Spinal cord (tissue), 10 donors: ENCODE results near the gene TOB2. TPM values are rescaled to one million over a fixed set of nuclear protein-coding genes. Genes with fewer than 3 reads are reported as not detected.
"Not testable (repeated sequence)": the region's sequence is repeated elsewhere in the genome, so short reads cannot be mapped to it uniquely, and the experiment has no call there.

Source experiments
- DNase-seq, 6 donors: peaks; one replicate each; pipeline versions ENCODE4 v3.0.0 to v3.0.0-alpha.2; 2013 to 2015; ENCODE audit warnings: low spot score in 6 of 6, low read depth in 4 of 6
- H3K27ac ChIP-seq: one replicate; pipeline ENCODE4 v1.5.1; 2013; ENCODE audit warnings: low read depth, low read length, control low read depth
- H3K27me3 ChIP-seq: one replicate; pipeline ENCODE4 v1.6.1; 2013; ENCODE audit warnings: low read length; ENCODE audit not compliant: control insufficient read depth, insufficient read depth
- H3K36me3 ChIP-seq: one replicate; pipeline ENCODE4 v1.6.1; 2013; ENCODE audit warnings: low read length; ENCODE audit not compliant: control insufficient read depth, insufficient read depth
- H3K4me1 ChIP-seq: one replicate; pipeline ENCODE4 v1.6.1; 2013; ENCODE audit warnings: low read length; ENCODE audit not compliant: control insufficient read depth, insufficient read depth
- H3K4me3 ChIP-seq: one replicate; pipeline ENCODE4 v1.5.1; 2013; ENCODE audit warnings: low read depth, low read length, control low read depth
- H3K9me3 ChIP-seq: one replicate; pipeline ENCODE4 v1.6.1; 2013; ENCODE audit warnings: low read length; ENCODE audit not compliant: control insufficient read depth, insufficient read depth
- WGBS: methylation state at CpG from one replicate; pipeline ENCODE4 v1.1.5; 2013; ENCODE audit warnings: missing lambda C conversion rate; ENCODE audit not compliant: insufficient coverage; 5-methylcytosine and 5-hydroxymethylcytosine counted together
- polyA plus RNA-seq, 2 donors: library from polyadenylated mRNA; unstranded; fragments of 120-200 nt; gene quantifications; one replicate each; pipeline ENCODE4 v1.2.1, GENCODE V29; 2013; ENCODE audit not compliant: insufficient read length in 2 of 2
- total RNA-seq, 2 donors: library from RNA; depleted of rRNA in 1 of 2; stranded (reverse); fragments of 120-200 nt in 1 of 2; fragments of >200 nt in 1 of 2; gene quantifications; one replicate each; pipeline versions ENCODE4 v1.2.3 to v1.2.4, GENCODE V29; 2013 to 2014
- donor health status: healthy.

The TOB2 gene
- total and polyA plus RNA-seq, 4 donors, result 17.1 to 45.5 (median 38.9) TPM

DNA sequence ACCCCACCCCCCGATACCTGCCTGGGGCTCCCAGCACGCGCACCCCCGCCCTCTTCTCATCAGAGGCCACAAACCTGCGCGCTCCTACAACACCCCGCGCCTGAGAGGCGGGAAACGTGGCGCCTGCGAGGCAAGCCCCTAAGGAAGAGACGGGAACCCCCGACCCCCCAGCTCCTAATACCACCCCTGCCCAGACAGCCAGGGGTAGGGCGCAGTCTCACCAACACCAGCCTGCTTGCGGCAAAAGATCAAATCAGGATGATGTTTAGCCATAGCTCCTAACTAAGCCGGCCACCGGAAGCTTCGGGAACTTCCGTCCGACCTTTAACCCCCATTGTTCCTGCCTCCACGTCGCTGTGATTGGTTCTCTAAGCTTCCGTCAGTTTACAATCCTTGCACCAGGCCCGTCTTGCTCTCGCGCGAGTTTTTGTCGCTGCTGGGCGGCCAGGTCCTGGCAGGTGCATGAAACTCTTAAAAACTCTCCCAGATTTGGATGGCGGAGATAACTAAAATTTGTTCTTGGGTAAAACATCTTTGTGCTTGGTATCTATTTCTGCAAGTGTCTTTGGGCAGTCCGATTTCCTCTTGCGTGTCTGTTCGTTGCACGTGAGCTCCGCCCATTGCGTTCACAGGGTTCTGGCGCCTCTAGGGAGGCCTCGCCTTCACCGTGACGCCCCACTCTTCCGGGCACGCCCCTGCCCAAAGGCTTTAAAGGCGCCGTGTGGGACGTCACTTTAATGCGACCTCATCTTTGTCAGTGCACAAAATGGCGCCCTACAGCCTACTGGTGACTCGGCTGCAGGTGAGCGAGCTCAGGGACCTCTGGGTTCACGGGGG lies 22.0 kb upstream of the TOB2 start, which contains the start of the genes ACO2 and PHF5A:
Gene ACO2 (plus strand): TSS at position 737 of the 837 bp plus-strand sequence. CDS start 30 bp downstream, at position 767.
Gene PHF5A (minus strand): TSS at position 312 of the 837 bp plus-strand sequence. CDS start 39 bp downstream, at position 273.
- no peaks in the 10 kb centered on the region for H3K9me3 ChIP-seq
- peak within 1 kb of the TSS; percentile 98 for H3K4me3 ChIP-seq
- 0% methylated on average over 51 of the region's 51 CpGs for WGBS
- peaks cover 34% of the 10 kb centered on the region for H3K36me3 ChIP-seq
- no peaks in the 10 kb centered on the region for H3K27me3 ChIP-seq
- DNase-seq, result peak; percentile 98 to 100 (median 100)
- peak within 1 kb of the TSS; percentile 96 for H3K27ac ChIP-seq
- H3K4me1 ChIP-seq, result peaks cover 4% of the 10 kb centered on the region

DNA sequence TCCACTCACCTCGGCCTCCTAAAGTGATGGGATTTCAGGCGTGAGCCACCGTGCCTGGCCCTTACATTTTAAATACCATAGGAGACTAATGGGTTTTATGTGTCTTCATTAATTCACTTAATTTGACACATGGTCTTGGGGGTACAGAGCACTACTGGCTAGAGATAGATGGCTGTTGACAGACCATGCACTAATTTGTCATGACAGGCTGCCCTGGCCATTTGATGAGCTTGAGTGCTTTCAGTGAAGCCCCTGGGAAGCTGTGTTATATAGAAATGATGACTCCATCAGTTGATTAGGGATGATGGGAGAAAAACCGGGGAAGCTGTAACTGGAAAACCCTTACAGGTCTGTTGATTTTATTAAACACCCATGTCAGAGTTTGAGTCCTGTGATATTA lies 15.3 kb upstream of the TOB2 start:
- no peak for DNase-seq
- no CpG with 5 or more reads among the region's 4 CpGs for WGBS
- Histone ChIP-seq H3K9me3 (no peaks in the 10 kb centered on the region), H3K27ac (no peak overlapping the region), H3K27me3 (no peaks in the 10 kb centered on the region), H3K4me1 (no peaks in the 10 kb centered on the region), H3K4me3 (no peak overlapping the region), H3K36me3 (peaks cover 76% of the 10 kb centered on the region)

DNA sequence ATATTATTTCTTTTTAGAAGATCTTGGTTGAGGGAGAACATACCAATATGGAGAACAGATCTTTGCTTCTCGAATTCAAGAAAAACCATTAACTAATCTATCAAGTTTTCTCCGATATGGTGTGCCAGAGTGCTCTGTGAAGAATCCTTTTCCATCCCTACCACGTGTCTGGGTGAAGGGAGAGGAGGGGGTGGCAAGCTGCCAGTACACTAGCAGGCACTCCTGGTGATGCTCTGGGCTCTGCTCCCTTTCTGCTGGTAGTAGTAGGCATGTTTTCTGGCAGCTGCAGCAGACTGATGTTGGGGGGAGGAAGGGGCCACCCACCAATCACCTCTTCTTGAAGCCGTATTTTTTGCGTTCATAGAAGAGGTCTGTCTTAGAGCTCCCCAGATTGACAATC lies 13.5 kb upstream of the TOB2 start:
- peaks cover 69% of the 10 kb centered on the region for H3K36me3 ChIP-seq
- WGBS, result no CpG with 5 or more reads among the region's 5 CpGs
- DNase-seq, result peak in 2 of 6 donors; percentile 12 to 49
- not testable (repeated sequence) for H3K4me3 ChIP-seq, H3K27ac ChIP-seq, H3K4me1 ChIP-seq, H3K27me3 ChIP-seq, H3K9me3 ChIP-seq

DNA sequence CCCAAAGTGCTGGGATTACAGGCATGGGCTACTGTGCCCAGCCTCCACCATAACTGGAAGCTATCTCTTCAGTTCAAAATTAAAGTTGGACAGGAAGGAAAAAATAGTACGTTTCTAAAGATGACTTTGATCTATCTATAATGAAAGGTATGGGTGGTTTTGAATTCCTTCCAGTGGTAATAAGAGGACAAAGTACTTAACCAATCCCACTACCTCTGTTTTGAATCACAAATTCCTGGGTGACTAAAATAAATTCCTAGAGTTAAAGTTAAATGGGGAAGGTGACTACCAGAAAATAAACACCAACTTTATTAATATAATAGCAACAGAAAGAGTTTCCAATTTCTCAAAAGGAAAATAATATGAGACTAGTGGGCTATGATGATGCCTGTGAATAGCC lies 12.8 kb upstream of the TOB2 start:
- DNase-seq, result no peak
- H3K27ac ChIP-seq, result no peak overlapping the region
- no CpG with 5 or more reads among the region's 1 CpG for WGBS
- no peaks in the 10 kb centered on the region for H3K9me3 ChIP-seq
- H3K4me1 ChIP-seq, result no peaks in the 10 kb centered on the region
- no peaks in the 10 kb centered on the region for H3K27me3 ChIP-seq
- H3K4me3 ChIP-seq, result no peak overlapping the region
- peaks cover 67% of the 10 kb centered on the region for H3K36me3 ChIP-seq

DNA sequence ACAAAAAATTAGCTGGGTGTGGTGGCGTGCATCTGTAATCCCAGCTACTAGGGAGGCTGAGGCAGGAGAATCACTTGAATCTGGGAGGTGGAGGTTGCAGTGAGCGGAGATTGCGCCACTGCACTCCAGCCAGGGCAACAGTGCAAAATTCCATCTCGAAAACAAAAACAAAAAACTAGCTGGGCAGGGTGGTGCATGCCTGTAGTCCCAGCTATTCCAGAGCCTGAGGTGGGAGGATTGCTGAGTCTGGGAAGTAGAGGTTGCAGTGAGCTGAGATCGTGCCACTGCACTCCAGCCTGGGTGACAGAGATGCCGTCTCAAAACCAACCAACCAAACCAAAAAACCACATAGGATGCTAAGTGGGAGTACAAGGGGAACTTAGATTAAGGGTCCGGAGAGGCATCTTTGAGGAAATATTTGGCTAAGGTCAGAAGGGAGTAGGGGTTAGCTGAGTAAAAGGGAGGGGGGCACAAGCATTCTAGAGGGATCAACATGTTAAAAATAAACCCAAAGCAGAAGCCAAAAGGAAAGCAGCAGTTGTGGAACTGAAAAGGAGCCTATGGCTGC lies 11.6 kb upstream of the TOB2 start:
- no peak overlapping the region for H3K4me3 ChIP-seq
- DNase-seq, result no peak
- no peaks in the 10 kb centered on the region for H3K4me1 ChIP-seq
- H3K27me3 ChIP-seq, result no peaks in the 10 kb centered on the region
- no peaks in the 10 kb centered on the region for H3K9me3 ChIP-seq
- no peak overlapping the region for H3K27ac ChIP-seq
- H3K36me3 ChIP-seq, result peaks cover 63% of the 10 kb centered on the region
- WGBS, result 100% methylated on average over 3 of the region's 7 CpGs

DNA sequence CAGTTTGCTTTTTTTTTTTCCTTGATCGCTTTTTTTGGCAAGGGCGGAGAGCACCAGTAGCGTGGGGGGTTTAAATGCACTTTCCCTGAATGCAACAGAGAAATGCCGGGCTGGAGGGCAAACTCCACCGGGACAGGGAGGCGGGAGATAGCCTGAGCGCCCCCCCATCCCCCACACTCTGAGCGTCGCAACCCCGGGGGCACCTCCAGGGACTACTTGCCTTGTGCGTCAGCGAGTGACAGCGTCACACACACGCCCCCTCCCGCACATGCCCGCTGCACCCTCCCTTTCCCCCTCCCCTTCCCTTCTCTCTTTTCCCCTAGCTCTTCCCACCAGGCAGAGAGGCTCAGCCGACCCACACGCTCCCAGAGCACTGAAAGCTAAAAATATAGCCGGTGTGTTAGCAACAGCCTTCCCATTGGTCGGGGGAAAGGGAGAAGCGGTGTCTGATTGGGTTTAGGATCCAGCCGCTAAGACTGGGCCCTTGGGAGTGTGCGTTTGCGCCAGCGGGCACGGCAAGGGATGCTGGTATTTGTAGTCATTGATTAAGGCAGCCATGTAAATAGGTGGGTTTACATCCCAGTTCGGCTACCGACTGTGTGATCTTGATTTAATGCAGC lies 1.7 kb upstream of the TOB2 start:
- H3K27ac ChIP-seq, result peak overlapping the region; percentile 100
- H3K4me1 ChIP-seq, result peaks cover 9% of the 10 kb centered on the region
- peak; percentile 99 to 100 (median 100) for DNase-seq
- under 1% methylated on average over 24 of the region's 28 CpGs for WGBS
- no peaks in the 10 kb centered on the region for H3K27me3 ChIP-seq
- H3K9me3 ChIP-seq, result no peaks in the 10 kb centered on the region
- peaks cover 14% of the 10 kb centered on the region for H3K36me3 ChIP-seq
- peak overlapping the region; percentile 99 for H3K4me3 ChIP-seq

DNA sequence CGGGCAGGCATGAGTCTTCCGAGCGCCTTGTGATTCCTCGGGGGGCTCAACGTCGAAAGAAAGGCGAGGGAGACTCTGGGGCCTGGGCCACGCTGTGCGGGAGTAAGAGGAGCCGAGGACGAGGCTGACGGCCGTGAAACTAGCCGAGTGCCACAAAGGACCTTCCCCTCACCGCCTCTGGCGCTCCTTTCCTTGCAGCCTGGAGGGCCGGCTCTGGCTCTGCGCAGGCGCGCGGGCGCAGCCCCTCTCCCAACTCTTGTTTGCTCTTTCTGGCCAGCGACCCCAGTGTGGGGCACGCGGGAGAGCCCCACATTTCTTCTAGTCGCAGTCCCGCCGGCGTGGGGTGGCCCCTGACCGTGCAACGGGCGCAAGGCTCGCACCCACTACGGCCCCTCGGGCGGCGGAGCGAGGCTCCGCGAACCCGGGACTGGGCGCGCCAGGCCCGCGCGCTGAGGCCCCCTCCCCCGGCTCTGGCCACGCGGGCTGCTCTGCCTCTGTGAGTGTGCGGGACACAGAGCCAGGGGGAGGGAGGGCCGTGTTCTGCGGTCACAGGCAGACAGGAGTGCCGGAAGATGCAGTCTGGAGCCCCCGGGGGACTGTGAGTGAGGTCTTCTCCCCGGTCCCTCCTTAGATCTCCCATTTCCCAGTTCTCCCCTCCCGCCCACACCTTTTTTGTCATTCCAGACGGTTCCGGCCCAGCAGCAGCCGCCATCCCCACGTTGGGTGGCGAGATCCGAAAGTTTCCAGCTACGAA lies 1.0 kb upstream of the TOB2 start:
- H3K27me3 ChIP-seq, result no peaks in the 10 kb centered on the region
- peak; percentile 53 to 94 (median 68) for DNase-seq

DNA sequence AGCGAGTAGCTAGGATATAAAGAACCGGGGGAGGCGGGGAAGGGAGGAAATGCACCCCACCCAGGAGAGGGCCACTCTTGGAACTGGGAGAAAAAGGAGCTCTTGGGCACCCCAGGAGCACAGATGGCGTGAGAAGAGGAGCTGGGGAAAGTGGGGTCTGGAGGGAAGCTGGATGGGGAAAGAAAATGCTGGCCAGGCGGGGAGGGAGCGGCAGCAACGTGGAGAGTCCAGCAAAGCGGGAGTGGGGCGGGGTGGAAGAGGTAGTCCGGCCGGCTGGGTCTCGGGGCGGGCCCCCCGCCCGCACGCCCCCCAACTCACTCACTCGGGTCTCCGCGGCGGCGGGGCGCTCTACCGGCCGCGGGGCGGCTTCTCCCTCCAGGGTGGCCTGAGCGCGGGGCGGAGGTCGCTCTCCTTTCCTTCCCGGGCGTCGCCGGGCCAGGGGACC lies 522 bp downstream of the TOB2 start:
- H3K4me1 ChIP-seq, result peaks cover 13% of the 10 kb centered on the region
- H3K27ac ChIP-seq, result peak overlapping the region; percentile 100
- peak in 1 of 6 donors; percentile 30 for DNase-seq
- H3K9me3 ChIP-seq, result no peaks in the 10 kb centered on the region
- peaks cover 20% of the 10 kb centered on the region for H3K36me3 ChIP-seq
- peak overlapping the region; percentile 99 for H3K4me3 ChIP-seq
- WGBS, result 1% methylated on average over 25 of the region's 34 CpGs
- no peaks in the 10 kb centered on the region for H3K27me3 ChIP-seq

More for the DNA sequence above, 1.0 kb upstream of the TOB2 start:
- under 1% methylated on average over 63 of the region's 63 CpGs for WGBS
- peaks cover 19% of the 10 kb centered on the region for H3K36me3 ChIP-seq
- peak overlapping the region; percentile 99 for H3K4me3 ChIP-seq
- peak overlapping the region; percentile 100 for H3K27ac ChIP-seq
- H3K4me1 ChIP-seq, result peaks cover 13% of the 10 kb centered on the region
- H3K9me3 ChIP-seq, result no peaks in the 10 kb centered on the region
